ENCODE measurements around the gene GPR27.

GPR27 gene, protein sequence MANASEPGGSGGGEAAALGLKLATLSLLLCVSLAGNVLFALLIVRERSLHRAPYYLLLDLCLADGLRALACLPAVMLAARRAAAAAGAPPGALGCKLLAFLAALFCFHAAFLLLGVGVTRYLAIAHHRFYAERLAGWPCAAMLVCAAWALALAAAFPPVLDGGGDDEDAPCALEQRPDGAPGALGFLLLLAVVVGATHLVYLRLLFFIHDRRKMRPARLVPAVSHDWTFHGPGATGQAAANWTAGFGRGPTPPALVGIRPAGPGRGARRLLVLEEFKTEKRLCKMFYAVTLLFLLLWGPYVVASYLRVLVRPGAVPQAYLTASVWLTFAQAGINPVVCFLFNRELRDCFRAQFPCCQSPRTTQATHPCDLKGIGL

DNA sequence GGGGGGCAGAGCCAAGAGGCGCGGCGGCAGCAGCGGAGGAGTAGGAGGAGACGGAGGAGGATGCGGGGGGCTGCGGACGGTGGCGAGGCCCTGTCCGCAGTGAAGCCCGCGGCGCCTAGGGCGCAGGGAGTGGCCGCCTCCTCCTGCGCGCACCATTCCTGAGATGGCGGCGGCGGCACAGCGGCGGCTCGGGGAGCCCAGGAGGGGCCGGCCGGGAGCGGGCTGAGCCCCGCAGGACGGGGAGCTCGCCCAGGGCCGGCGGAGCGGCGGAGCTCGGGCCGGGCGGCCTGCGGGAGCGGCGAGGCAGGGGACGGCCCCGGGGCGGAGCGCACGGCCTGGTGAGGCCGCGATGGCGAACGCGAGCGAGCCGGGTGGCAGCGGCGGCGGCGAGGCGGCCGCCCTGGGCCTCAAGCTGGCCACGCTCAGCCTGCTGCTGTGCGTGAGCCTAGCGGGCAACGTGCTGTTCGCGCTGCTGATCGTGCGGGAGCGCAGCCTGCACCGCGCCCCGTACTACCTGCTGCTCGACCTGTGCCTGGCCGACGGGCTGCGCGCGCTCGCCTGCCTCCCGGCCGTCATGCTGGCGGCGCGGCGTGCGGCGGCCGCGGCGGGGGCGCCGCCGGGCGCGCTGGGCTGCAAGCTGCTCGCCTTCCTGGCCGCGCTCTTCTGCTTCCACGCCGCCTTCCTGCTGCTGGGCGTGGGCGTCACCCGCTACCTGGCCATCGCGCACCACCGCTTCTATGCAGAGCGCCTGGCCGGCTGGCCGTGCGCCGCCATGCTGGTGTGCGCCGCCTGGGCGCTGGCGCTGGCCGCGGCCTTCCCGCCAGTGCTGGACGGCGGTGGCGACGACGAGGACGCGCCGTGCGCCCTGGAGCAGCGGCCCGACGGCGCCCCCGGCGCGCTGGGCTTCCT, at the start of gene GPR27:
Gene GPR27 (plus strand): TSS at position 155 of the 909 bp plus-strand sequence. CDS start 195 bp downstream, at position 350.
- no peak for DNase-seq

DNA sequence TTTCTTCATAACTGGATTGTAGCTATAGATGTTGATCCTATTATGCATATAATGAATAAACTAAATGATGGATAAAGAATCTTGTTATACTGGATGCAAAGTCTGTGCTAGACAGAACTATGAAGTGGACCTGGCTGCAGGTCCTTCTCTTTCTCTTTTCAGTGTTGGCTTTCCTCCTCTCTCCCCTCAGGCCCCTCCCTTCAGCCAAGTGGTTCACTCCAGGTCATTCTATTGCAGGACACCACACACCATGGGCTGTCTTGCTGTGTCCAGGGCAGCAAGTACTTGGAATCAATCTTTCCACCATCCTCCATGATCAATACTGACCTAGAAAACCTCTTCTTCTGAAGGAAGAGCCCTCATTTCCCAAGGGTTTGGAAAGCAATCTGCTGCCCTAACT, 48.7 kb upstream of the GPR27 start:
- no peak for DNase-seq

DNA sequence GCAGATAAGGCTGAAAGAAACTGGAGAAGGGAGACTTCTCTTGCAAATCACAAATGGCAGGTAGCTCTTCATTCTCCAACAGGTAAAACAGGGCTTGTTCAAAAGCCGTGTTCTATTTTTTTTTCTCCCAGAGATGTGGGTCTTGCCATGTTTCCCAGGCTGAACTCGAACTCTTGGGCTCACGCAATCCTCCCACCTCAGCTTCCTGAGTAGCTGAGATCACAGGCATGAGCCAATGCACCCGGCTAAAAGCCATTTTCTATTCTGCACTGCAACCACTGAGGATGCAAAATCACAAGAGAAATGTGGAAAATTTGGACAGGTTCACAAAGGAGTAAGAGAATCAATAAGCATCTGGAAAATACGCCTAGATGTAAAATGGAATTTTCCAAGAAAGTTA, 48.0 kb upstream of the GPR27 start:
- DNase-seq: no peak

DNA sequence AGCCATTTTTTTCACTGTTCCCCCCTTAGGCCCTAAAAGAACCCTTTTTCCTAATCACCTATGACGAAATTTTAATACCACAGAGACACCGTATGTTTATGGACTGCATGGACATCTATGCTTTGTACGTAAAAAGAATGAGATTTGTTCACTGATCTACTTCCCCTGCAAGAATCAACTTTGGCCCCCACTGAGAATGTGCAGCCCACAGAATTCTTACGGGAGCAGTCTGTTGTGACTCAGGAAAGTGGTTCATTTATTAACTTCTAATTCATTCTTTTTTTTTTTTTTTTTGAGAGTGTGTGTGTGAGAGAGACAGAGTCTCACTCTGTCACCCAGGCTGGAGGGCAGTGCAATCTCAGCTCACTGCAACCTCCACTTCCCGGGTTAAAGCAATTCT, 46.1 kb upstream of the GPR27 start:
- no peak for DNase-seq

DNA sequence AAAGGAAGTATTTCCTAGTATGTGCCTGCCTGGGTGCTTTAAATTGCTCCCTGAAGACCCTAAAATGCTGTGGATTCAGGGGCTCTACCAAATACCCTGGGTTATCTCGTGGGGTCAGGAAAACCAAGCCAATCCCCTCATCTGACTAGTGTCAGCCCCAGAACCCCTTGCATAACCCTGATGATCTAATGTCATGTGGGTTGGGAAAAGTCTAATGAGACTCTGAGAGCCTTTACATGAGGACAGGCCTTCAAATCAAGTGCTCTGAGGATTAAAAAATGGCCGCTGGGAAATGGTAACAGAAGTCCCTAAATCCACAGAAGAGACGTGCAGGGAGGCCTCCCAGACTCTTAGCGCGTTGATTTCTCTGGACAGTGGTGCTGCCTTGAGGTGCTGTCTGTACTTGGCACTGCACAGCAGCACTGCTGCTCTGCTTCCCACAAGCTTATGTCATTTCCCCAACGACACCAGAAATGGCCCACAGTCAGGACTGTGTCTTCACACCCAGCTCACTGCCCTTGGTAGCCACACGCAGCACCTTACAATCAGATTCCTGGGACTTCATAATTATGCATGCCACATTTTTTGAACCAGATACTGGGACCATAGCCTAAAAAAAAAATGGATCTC, 45.1 kb upstream of the GPR27 start:
- no peak for DNase-seq

DNA sequence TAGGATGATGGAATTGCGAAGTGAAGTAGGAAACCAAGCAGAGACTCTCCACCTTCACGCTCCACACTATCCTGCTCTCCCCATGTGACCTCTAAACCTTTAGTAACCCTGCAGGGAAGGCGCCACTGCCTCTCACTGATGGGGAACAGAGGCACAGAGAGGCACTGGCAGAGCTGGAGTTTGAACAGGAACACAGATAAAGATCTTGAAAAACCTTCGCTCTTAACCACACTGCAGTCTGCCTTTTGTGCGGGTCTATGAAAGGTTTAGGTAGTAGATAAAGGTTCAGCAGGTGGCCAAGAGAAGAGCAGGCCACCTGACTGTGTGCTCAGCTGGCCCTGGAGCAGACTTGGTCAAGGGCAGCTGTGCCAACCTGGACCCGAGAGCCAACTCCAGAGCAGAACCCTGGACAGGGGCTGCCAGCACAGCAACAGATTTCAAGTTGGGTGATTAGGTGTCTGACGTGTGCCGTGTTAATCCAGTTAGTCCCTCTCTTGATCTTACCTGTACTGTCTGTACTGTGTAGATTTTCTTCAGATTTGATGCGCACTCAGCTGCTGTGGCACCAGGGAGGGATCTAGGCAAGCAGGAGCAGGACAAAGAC, 43.6 kb upstream of the GPR27 start:
- no peak for DNase-seq

DNA sequence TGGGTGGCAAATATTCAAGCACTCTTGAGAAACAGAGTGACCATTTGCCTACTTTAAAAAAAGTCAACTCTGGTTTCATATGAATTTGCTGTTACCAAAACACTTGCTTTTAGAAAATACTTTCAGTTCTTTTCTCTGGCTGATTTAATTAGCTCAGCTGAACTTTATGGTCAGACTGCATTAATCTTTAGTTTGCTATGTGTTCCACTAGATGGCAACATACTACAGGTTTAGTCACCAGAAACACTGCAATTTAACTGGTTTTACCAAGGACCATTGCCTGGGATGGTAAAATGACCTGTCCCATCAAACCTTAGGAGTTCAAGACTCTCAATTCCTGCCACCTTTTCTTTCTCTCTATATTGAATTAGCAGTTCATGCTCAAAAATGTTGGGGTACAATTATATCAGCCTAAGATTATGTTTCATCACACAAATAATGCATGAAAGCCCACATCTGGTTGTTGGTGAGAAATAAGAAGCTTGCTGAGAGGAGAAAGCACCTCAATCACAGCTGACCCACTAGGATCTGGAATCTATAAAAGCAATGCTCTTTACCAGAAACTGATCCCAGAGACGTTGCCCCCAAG, 42.7 kb upstream of the GPR27 start:
- peak in 1 of 2 experiments; percentile 26 for DNase-seq

DNA sequence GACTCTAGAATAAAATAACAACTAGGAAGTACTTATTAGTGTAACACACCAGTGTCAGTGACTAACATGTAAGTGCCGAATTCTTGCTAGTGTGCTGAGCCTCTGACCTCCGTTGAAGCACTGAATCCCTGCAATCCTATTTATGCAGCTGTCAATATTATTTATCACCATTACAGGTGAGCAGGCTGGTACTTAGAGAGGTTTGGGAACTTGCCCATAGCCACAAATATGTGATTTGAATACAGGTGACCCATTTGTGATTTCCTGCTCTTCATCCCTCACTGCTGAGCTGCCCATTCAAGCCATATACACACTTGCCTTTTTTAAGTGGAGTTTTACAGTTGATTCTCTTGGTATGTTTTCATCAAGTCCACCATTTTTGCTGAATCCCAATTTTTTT, 40.6 kb upstream of the GPR27 start:
- DNase-seq: no peak

DNA sequence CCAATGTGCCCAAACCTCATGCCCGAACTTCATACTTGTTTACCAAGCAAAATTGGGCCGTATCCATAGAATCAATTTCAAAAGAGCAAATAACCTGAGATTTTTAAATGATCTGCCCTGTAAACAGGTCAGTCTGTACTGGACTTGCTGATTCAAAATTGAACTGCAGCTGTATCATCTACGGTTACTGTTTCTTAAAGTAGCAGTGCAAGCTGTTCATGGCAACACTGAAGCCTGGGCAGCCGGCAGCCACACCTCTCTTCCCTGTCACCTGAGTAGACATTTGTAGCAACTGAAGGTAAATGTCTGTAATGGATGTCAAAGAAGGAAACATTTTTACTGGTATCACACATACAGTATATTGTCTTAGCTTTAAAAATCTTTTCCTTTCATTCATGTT, 39.1 kb upstream of the GPR27 start:
- no peak for DNase-seq

DNA sequence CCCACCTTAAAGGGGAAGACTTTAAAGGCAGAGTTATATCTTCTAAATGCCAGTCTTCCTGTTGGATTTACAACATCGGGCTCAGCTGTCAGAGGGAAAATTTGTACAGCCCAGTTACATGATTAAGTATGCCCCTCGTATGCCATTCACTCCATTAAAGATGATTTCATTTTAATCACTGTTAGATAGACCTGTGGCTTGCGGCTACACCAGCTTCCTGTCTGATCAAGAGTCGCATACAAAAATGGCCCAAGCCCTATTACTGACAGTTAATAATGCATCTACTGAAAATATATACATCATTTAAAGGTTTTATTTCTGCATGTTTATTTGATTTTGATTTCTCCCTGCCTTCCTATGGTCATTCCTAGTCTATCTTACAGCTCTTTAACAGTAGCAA, 35.6 kb upstream of the GPR27 start:
- DNase-seq: no peak

DNA sequence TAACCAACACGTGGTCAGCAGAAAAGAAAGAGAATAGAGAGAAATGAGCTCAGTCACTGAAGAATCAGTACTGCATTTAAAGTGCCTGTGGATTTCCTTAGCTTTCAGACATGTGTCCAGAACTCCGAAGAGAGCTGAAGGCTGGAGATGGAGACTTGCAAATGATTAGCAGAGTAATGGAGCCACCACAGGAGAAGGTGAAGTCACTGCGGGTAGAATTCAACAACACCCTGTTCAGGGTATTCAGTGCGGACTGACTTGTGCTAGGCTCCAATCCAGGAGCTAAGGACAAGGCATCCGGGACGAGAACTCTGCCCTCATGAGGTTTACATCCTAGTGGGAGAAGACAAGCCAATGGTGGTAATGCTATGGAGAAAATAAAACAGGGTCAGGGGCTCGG, 32.7 kb upstream of the GPR27 start:
- no peak for DNase-seq

DNA sequence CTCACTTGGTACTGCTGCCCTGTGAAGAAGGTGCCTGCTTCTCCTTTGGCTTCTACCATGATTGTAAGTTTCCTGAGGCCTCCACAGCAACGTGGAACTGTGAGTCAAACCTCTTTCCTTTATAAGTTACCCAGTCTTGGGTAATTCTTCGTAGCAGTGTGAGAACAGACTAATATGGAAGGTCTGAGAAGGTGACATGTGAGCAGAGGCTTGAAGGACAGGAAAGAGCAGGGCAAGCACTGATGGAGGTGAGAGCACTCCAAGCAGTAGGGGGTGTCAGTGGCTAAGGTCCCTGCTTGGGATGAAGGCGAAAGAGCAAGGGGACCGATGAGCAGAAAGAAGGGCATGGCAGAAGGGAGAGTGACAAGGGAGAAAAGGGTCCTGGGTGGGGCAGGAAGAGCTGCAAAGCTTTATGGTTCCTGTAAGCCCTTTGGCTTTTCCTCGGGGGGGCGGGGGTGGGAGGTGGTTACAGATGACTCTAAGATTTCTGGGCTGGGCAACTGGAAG, 32.0 kb upstream of the GPR27 start:
- DNase-seq: no peak

DNA sequence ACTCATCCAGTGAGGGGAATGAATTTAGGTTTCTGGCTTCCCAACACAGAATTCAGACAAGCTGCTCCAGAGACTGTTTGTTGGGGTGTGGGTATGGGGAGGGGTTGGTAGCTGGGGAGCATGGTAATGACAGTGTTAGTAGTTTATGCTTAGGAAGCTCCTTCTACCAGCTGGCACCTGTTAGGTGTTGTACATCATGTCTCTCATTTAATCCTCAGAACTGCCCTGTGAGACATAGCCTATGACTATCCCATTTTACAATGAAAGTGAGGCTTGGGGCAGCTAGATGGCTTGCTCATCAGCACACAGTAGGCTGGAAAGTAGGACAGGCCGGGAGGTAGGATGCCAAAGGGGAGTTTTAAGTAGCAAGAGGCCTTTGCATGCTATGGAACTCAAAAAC, 31.0 kb upstream of the GPR27 start:
- no peak for DNase-seq

DNA sequence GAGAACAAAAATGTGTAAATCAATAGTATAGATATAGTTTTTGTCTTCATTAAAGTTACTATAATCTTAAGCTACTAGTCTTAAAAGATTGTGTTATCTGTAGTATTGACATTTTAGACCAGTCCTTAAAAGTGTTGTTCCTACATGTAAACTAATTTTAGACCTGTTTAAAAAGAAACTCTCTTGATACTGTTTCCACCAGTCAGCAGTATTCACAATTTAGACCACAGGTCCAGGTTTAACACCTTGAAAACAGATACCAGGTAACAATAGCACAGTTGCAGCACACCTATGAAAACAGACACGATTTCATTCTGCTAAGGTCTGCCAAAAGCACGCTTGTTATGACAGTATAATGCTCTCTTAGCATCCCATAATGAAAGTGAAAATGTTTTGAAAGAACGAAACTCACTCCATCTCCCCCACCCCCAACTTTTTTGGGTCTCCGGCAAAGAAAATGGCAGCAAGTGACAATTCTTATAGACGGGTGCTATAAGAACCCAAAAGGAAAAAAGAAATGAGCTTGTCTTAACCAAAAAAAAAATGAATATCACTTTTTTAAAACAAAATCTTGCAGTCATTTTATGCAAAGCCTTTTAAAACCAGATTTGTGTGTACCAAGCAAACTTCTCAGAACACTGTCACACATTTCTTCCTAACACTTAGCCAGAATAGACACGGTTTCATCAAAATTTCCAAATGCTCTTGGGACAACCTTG, 30.0 kb upstream of the GPR27 start:
- DNase-seq: no peak

DNA sequence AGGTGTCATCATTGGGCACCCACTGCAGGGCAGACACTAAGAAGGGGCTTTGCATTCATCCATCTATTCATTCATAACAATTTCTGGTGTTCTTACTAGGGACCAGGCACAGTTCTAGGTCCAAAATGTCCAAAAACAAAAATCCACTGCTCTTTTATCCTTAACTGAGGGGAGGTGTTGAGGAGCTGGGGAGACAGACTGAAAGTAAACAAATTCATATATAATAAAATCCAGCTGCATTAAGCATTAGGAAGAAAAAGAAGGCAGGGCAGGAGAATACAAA, 29.5 kb upstream of the GPR27 start:
- DNase-seq: no peak

DNA sequence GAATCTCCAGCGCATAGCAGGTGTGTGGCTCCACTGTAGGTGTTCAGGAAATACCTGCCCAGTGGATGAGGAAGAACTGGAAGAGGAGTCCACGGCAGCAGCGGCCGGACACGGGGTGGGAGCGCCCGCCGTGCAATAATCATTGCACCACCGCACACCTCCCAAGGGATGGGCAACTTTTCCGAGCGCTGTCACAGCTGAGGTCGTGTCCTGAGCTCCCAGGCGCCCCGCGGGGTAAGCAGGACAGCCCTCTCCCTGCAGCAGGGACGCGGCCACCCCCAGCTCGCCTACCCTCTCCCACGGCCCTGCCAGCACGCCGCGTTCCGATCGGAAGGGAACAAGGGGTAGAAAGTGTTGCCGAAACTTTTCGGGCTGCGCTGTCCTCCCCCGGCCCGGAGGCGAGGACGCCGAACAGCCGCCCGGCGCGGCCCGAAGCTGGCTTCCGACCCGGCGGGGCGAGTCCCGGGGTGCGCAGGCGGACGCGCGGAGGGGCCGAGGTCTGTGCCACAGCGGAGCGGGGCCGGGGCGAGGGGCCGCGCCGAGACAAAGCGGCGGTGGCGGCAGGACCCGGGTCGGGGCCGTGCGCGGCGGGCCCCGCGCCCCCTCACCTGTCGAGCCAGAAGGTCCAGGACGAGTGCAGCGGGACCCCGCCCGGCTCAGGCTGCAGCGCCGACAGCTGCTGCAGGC, 28.9 kb upstream of the GPR27 start:
- no peak for DNase-seq

DNA sequence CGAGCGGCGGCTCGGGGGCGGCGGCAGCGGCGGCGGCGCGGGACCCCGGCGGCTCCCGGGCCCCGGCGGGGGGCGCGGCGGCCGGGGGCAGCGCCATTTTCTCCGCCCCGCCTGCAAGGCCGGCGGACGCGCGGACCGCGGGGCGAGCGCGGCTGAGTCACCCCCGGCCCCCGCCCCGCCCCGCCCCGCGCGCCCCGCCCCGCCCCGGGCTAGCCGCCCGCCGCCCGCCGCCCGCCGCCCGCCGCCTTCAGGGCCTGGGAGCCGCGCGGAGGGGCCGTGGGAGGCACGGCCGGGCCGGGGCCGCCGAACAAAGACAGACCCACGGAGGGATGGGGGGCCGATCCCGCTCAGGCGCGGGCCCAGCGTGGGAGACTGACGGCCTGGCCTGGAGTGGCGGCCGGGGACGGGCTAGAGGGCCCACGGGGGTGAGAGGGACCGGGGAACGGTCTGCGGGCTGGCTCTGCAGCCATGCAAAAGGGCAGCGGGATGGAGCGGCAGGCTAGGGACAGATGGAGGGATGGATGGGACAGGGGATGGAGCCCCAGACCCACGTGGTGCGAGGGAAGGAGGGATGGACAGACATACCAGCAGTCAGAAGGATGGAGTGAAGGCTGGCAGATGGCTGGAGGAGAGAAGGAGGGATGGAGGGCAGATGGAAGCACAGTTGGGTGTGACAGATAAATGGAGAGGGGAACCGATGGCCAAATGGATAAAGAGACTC, 28.2 kb upstream of the GPR27 start, which contains the start of gene EIF4E3:
Gene EIF4E3 (minus strand): TSS at position 132 of the 721 bp plus-strand sequence. CDS start 35 bp downstream, at position 97.
- DNase-seq: peak in 1 of 2 experiments; percentile 40

DNA sequence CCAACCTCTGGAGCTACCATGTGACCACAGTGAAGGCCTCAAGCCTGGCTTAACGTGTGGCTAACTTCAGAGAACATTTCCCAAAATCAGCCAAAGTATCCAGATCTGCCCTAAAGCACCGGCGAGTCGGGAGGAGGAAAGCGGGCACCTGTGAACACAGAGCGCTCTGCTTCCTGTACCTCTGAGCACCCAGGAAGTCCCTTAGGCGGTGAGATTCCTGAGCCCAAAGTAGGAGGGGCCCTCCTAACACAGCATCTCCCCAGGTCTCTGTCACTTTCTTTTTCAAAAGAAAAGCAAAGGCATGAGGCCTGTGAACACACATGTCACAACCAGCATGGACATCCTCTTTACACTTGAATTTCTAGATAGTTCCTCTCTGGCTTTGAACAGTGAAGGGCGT, 27.5 kb upstream of the GPR27 start:
- DNase-seq: no peak

DNA sequence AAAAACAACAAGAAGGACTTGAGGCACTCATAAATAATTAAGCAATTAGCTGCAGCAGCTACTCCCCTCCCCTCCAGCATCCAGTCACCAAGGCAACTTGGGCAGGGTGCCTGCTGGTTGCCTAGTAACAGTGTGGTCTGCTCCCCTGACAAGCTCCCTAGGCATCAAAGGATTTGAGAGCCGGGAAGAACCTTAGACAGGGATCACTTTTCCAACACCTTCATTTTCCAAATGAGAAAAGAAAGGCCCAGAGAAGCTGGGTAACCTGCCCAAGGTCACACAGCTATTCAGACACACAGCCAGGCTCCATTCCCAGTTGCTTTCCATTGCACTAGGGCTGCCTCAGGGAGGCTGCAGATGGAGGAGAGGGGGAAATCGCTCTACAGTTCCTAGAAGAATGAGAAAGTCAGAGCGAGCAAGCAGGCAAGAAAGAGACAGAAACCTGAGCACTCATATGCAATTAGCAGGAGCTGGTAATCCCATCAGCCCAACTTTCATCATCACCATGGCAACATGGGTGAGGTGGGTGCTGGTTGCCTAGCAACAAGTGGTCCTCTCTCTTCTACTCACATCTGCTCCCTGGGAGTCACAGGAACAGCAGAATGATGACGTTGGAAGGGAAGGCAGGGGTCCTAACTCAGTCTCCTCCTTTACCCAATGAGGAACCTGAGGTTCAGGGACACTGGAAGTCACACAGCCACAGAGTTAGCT, 24.9 kb upstream of the GPR27 start:
- DNase-seq: no peak

DNA sequence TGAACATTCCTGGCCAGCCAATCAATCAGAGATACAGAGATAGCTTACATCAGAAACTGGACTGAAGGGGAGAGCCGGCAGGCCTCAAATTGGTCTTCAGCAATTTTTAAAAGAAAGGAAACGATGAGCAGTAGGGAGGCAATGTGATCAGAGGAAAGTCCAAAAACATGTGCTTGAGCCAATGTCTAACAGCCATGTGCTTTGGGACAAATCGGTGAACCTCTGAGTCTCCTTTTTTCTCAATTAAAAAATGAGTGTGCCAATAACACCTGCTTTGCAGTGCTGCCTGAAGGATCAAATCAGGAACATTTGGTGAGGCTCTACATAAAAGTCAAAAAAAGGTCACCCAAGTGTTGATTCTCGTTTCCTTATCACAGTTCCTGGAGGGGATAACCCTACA, 21.0 kb upstream of the GPR27 start:
- DNase-seq: no peak
